GM12878 (cell line): ENCODE results near the gene CCDC61. TPM values are rescaled to one million over a fixed set of nuclear protein-coding genes. Genes with fewer than 3 reads are reported as not detected.

Source experiments
- BCLAF1 ChIP-seq: fragments of 450-650 bp; IDR thresholded peaks from 2 replicates; pipeline ENCODE4 v1.6.1; 2017; ENCODE audit warnings: antibody characterized with exemption, mild to moderate bottlenecking, moderate library complexity
- CEBPB ChIP-seq, 2 experiments: fragments of 150-350 bp in 1 of 2; IDR thresholded peaks; 2 replicates each; pipeline ENCODE4 v1.6.1; 2012 to 2014; ENCODE audit warnings: low read depth in 2 of 2, low read length in 2 of 2, borderline replicate concordance in 1 of 2, inconsistent platforms in 1 of 2
- KAT2A ChIP-seq: conservative IDR thresholded peaks from 2 replicates; pipeline ENCODE4 v1.6.1; 2011; ENCODE audit warnings: low read depth, low read length; ENCODE audit not compliant: control insufficient read depth
- KDM1A ChIP-seq: fragments of 200-600 bp; sonication (generic); IDR thresholded peaks from 2 replicates; pipeline ENCODE4 v1.6.1; 2016; ENCODE audit warnings: borderline replicate concordance
- RELB ChIP-seq: fragments of 450-650 bp; IDR thresholded peaks from 2 replicates; pipeline ENCODE4 v1.6.1; 2017; ENCODE audit warnings: low read depth, mild to moderate bottlenecking, moderate library complexity
- ZNF217 ChIP-seq: fragments of 450-650 bp; IDR thresholded peaks from 2 replicates; pipeline ENCODE4 v1.6.1; 2017; ENCODE audit warnings: antibody characterized with exemption, mild to moderate bottlenecking
- ZSCAN29 ChIP-seq: fragments of 450-650 bp; IDR thresholded peaks from 2 replicates; pipeline ENCODE4 v1.6.1; 2017; ENCODE audit warnings: mild to moderate bottlenecking, moderate library complexity
- polyA plus RNA-seq, 11 experiments: library from polyadenylated mRNA; depleted of rRNA in 4 of 11; unstranded in 6 of 11; stranded (reverse) in 5 of 11; fragments of >200 nt; fragmentation: Nextera tagmentation in 4 of 11; fragmentation: Illumina TruSeq in 1 of 11; extraction: Ambion mirVana in 4 of 11; extraction: Trizol in 1 of 11; gene quantifications; 1 replicate in 1 of 11; 2 replicates in 10 of 11; pipeline versions ENCODE4 v1.2.1 to v1.2.3, GENCODE V29; 2011 to 2016; ENCODE audit warnings: inconsistent platforms in 2 of 11, missing spikeins in 2 of 11, low read depth in 1 of 11
- total RNA-seq, 4 experiments: library from RNA; depleted of rRNA in 3 of 4; stranded (reverse); fragments of >200 nt in 3 of 4; fragmentation: Illumina TruSeq in 1 of 4; extraction: Trizol in 1 of 4; gene quantifications; 2 replicates each; pipeline versions ENCODE4 v1.2.1 to v1.2.3, GENCODE V29; 2013 to 2021
- TF ChIP-seq, protein P1 (sequence below), 3 experiments: IDR thresholded peaks in 2 of 3; conservative IDR thresholded peaks in 1 of 3; 2 replicates each; pipeline ENCODE4 v1.5.1; 2011; ENCODE audit warnings: low read depth in 3 of 3, low read length in 3 of 3, mild to moderate bottlenecking in 3 of 3, control low read depth in 2 of 3, moderate library complexity in 2 of 3, inconsistent platforms in 1 of 3, mixed read lengths in 1 of 3; ENCODE audit not compliant: control insufficient read depth in 2 of 3, insufficient read depth in 1 of 3; ENCODE audit errors: extremely low read depth in 1 of 3

Gene CCDC61
- total and polyA plus RNA-seq, 10 of the 15 experiments (the other 5 are each of a cell fraction or from before 2014, with no cell fraction given): 0.27 to 27.1 (median 8.7) TPM

DNA sequence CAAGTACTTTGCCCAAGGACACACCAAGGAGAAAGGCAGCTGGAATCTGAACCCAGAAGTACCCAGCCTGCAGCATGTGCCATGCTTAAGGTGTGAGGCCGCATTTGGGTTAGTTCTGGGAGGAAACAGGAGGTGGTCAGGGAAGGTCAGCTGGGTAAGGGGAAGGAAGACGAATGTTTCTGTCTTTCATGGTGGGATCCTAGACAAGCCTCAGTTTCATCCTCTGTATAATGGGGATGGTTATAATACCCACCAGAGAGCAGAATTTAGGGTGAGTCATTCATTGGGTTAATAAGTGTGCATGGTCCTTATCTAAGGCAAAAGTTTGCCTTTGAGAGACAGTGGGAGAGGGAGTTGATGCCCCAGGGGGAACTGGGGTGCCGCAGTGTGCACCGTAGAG, 3.6 kb downstream of the CCDC61 start (continued):
- no peak for TF ChIP-seq BCLAF1
- no peak for TF ChIP-seq CEBPB (IDR thresholded peaks at IDR 0.05; ENCODE audit: borderline replicate concordance in 1 of 2, low read depth in 2 of 2, low read length in 2 of 2)
- no peak for TF ChIP-seq KAT2A
- TF ChIP-seq ZSCAN29: no peak
- TF ChIP-seq KDM1A: no peak
- TF ChIP-seq RELB: no peak
- TF ChIP-seq ZNF217: no peak
- TF ChIP-seq, protein P1, sequence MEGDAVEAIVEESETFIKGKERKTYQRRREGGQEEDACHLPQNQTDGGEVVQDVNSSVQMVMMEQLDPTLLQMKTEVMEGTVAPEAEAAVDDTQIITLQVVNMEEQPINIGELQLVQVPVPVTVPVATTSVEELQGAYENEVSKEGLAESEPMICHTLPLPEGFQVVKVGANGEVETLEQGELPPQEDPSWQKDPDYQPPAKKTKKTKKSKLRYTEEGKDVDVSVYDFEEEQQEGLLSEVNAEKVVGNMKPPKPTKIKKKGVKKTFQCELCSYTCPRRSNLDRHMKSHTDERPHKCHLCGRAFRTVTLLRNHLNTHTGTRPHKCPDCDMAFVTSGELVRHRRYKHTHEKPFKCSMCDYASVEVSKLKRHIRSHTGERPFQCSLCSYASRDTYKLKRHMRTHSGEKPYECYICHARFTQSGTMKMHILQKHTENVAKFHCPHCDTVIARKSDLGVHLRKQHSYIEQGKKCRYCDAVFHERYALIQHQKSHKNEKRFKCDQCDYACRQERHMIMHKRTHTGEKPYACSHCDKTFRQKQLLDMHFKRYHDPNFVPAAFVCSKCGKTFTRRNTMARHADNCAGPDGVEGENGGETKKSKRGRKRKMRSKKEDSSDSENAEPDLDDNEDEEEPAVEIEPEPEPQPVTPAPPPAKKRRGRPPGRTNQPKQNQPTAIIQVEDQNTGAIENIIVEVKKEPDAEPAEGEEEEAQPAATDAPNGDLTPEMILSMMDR (IDR thresholded peaks at IDR 0.05 in 2 of 3, conservative IDR thresholded peaks at IDR 0.05 in 1 of 3; ENCODE audit: control insufficient read depth in 2 of 3, extremely low read depth in 1 of 3, insufficient read depth in 1 of 3, low read depth in 3 of 3, low read length in 3 of 3): no peak
